ENCODE results near the gene CDC45. TPM values are rescaled to one million over a fixed set of nuclear protein-coding genes. Genes with fewer than 3 reads are reported as not detected.

CDC45 gene
- total RNA-seq, 2 donors from 2014 or later: 0.99 TPM; not detected in 1

GRCh38 chr22:19494001-19494560, 14.4 kb downstream of the CDC45 start:
- H3K4me1 ChIP-seq (ENCODE audit: control insufficient read depth in 1 of 2, low read depth in 2 of 2): peaks cover 0 to 3% of the 10 kb centered on the region in 2 donors
- DNase-seq (ENCODE audit: low spot score) (no peak), ATAC-seq (ENCODE audit: insufficient number of reproducible peaks, low FRiP score, low read depth) (no peak)
- no peak overlapping the region for H3K27ac ChIP-seq
- TF ChIP-seq CTCF (IDR thresholded peaks at IDR 0.05): no peak
- no peaks in the 10 kb centered on the region for H3K27me3 ChIP-seq (replicated peaks; ENCODE audit: insufficient read depth)
- no peaks in the 10 kb centered on the region for H3K36me3 ChIP-seq
- no peaks in the 10 kb centered on the region for H3K9me3 ChIP-seq
- H3K4me3 ChIP-seq: no peak overlapping the region

GRCh38 chr22:19494676-19495173, 15.0 kb downstream of the CDC45 start:
- ATAC-seq (ENCODE audit: insufficient number of reproducible peaks, low FRiP score, low read depth) (no peak), DNase-seq (ENCODE audit: low spot score) (no peak)
- Histone ChIP-seq H3K4me1 (ENCODE audit: control insufficient read depth in 1 of 2, low read depth in 2 of 2) (no peaks in the 10 kb centered on the region), H3K27me3 (replicated peaks; ENCODE audit: insufficient read depth) (no peaks in the 10 kb centered on the region), H3K9me3 (no peaks in the 10 kb centered on the region), H3K27ac (no peak overlapping the region), H3K36me3 (no peaks in the 10 kb centered on the region), H3K4me3 (no peak overlapping the region)
- TF ChIP-seq CTCF (IDR thresholded peaks at IDR 0.05): no peak

- ATAC-seq (ENCODE audit: insufficient number of reproducible peaks, low FRiP score, low read depth) (no peak), DNase-seq (ENCODE audit: low spot score) (no peak)
- Histone ChIP-seq H3K36me3 (no peaks in the 10 kb centered on the region), H3K27ac (no peak overlapping the region), H3K9me3 (no peaks in the 10 kb centered on the region), H3K27me3 (replicated peaks; ENCODE audit: insufficient read depth) (no peaks in the 10 kb centered on the region), H3K4me3 (no peak overlapping the region), H3K4me1 (ENCODE audit: control insufficient read depth in 1 of 2, low read depth in 2 of 2) (no peaks in the 10 kb centered on the region)
- TF ChIP-seq CTCF (IDR thresholded peaks at IDR 0.05): no peak
Observed at GRCh38 chr22:19495562-19496323, 16.0 kb downstream of the CDC45 start.

- Histone ChIP-seq H3K27ac (no peak overlapping the region), H3K4me1 (ENCODE audit: control insufficient read depth in 1 of 2, low read depth in 2 of 2) (no peaks in the 10 kb centered on the region), H3K4me3 (no peak overlapping the region), H3K27me3 (replicated peaks; ENCODE audit: insufficient read depth) (no peaks in the 10 kb centered on the region), H3K36me3 (no peaks in the 10 kb centered on the region), H3K9me3 (no peaks in the 10 kb centered on the region)
- no peak for TF ChIP-seq CTCF (IDR thresholded peaks at IDR 0.05)
- DNase-seq (ENCODE audit: low spot score): no peak
- no peak for ATAC-seq (ENCODE audit: insufficient number of reproducible peaks, low FRiP score, low read depth)
Observed at GRCh38 chr22:19496324-19496630, 16.6 kb downstream of the CDC45 start.

GRCh38 chr22:19497245-19497644, 17.5 kb downstream of the CDC45 start:
- no peak for DNase-seq (ENCODE audit: low spot score)
- Histone ChIP-seq H3K27ac (no peak overlapping the region), H3K27me3 (replicated peaks; ENCODE audit: insufficient read depth) (no peaks in the 10 kb centered on the region), H3K4me3 (no peak overlapping the region), H3K4me1 (ENCODE audit: control insufficient read depth in 1 of 2, low read depth in 2 of 2) (no peaks in the 10 kb centered on the region), H3K36me3 (no peaks in the 10 kb centered on the region), H3K9me3 (no peaks in the 10 kb centered on the region)
- no peak for TF ChIP-seq CTCF (IDR thresholded peaks at IDR 0.05)
- ATAC-seq (ENCODE audit: insufficient number of reproducible peaks, low FRiP score, low read depth): no peak
